NCI-H2107 treated with DMSO at 0.1 percent for 48 hours (cell line): ENCODE results near the gene RABGAP1L.
"Not testable (repeated sequence)": the region's sequence is repeated elsewhere in the genome, so short reads cannot be mapped to it uniquely, and the experiment has no call there.

Experiments
- DNase-seq: peaks from one replicate; lab custom pipeline; 2025; ENCODE audit not compliant: unreplicated experiment; lab: John Stamatoyannopoulos, UW

The RABGAP1L gene

GRCh38 chr1:175005085-175005783 is 845.9 kb downstream of the RABGAP1L start:
- DNase-seq: no peak

GRCh38 chr1:175009532-175009931 is 850.2 kb downstream of the RABGAP1L start:
- no peak for DNase-seq

- DNase-seq: no peak
These were observed 854.1 kb downstream of the RABGAP1L start for GRCh38 chr1:175013445-175013844.

- no peak for DNase-seq
These were observed 855.9 kb downstream of the RABGAP1L start for GRCh38 chr1:175015243-175015642.

- no peak for DNase-seq
These were observed 860.2 kb downstream of the RABGAP1L start for GRCh38 chr1:175019524-175019923.

GRCh38 chr1:175023043-175023921 is 864.0 kb downstream of the RABGAP1L start, which contains the start of gene MRPS14:
MRPS14 (minus strand) TSS chr1:175023425; CDS start chr1:175023408, 17 bp downstream.
- peak; percentile 99 for DNase-seq

DNA sequence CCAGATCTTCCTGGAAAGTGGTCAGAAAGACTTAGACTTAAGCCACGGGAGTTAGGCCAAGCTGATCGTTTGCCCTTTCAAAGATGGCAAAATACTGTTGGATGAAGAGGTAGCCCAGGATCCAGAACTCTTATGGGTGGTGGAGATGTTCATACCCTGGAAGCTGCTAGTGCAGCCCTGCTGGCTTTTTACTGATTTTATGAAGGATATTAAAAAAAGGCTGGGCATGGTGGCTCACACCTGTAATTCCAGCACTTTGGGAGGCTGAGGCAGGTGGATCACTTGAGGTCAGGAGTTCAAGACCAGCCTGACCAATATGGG is 864.6 kb downstream of the RABGAP1L start:
- not testable (repeated sequence) for DNase-seq

DNA sequence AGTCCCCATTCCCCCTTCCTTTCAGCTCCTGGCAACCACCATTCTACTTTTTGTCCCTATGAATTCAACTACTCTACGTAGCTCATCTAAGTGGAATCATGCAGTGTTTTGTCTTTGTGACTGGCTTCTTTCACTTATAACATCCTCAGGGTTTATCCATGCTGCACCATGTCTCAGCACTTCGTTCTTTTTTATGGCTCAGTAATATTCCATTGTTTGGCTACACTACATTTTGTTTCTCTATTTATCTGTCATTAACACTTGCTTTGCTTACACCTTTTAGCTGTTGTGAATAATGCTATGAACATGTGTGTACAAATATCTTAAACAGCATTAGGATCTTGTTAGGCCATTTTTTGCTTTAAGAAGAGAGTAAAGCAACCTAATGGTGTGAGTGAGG is 865.5 kb downstream of the RABGAP1L start:
- no peak for DNase-seq

- DNase-seq: no peak
These were observed 874.6 kb downstream of the RABGAP1L start for GRCh38 chr1:175033953-175034352.

DNA sequence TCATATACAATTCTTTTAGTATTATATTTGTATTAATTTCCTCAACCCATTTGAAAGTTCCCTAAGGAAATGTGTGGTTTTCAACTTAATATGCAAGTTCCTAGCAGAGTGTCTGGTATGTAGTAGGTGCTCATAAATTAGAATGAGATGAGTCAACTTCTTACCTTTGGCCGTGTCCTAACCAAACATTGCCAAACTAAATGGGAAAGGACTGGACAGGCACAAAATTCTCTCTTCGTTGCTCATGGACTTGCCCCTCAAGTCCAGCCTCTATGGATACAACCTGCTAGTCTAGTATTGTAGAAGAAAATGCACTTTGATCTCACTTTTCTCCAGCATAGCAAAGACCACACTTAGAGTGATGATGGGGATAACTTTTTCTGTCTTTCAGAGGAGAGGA is 875.5 kb downstream of the RABGAP1L start:
- DNase-seq: no peak

- no peak for DNase-seq
These were observed 876.5 kb downstream of the RABGAP1L start for GRCh38 chr1:175035865-175036264.

DNA sequence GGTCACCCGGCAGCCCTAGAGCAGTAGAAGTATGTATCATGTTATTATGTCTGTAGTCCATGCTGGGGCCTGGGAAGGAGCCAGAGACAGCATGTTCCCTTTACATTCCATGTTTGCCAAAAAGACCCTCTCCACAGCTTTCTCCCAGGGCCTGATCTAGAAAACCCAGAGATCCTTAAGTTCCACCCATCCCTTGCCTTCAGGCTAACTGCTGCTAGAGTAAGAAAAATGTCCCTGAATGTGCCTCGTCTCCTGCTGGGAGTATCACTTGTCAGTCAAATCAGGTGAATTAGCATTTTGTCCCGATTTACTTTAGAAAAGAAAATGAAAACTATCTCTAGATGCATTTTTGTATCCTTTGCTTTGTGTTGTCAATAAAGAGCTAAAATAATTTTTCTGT is 877.2 kb downstream of the RABGAP1L start:
- no peak for DNase-seq

DNA sequence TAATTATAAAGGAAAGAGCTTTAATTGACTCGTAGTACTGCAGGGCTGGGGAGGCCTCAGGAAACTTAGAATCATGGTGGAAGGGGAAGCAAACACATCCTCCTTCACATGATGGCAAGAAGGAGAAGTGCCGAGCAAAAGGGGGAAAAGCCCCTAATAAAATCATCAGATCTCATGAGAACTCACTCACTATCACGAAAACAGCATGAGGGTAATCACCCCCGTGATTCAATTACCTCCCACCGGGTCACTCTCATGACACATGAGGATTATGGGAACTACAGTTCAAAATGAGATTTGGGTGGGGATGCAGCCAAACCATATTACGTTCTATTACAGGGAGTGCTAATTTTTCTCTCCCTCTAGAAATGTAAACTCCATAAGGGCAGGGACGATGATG is 878.1 kb downstream of the RABGAP1L start:
- no peak for DNase-seq

DNA sequence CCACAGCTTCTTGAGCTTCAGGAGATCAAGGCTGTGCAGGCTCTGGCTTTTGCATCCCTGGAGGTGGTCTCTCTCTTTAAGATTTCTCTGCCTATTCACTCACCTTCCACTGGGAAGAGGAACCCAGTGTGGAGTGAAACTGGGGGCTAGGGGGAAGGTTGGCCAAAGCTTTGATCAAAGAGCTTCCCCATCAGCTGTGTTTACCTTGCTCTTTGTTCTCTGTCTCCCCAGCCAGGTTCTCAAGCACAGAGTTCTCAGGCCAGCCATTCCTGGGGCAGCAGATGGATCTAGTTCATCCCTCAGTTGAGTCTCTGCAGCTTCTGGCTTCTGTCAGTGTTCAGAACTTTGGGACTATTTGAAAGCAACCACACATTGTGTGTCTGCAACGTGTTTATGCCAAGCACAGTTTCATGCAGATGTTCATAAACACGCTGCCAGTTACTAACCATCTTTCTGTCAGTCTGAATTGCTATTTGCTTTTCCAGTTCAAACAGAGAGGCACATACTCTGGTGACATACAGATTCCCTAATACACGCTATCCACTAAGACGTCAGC is 881.1 kb downstream of the RABGAP1L start:
- no peak for DNase-seq

GRCh38 chr1:175042650-175043049 is 883.3 kb downstream of the RABGAP1L start:
- DNase-seq: no peak

GRCh38 chr1:175043824-175044223 is 884.5 kb downstream of the RABGAP1L start:
- DNase-seq: no peak

DNA sequence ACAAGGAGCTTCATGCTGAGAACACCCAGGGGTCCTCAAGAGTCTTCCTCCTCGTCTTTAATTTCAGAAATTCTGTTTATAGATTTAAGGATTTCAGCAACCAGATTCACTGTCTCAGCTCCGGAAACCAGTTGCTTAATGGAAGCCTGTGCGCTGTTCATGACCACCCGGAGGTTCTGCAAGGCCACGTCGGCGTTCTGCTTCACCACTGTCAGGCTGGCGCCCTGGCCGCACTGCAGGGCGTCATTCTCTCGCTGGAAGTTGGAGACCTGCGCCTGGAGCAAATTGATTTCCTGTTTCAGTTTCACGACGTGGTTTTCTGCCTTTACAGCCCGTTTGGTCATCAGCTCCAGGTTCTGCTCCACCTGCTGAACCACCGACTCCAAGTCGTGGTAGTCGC is 885.3 kb downstream of the RABGAP1L start:
- not testable (repeated sequence) for DNase-seq
